CD14-positive monocyte (primary cell): ENCODE measurements around the gene INHBC. TPM values are rescaled to one million over a fixed set of nuclear protein-coding genes. Genes with fewer than 3 reads are reported as not detected.
A peak's percentile ranks its signal among the peaks of the same experiment; 100 is the strongest.

ENCODE experiments used
- DNase-seq, 3 donors: peaks; one replicate each; pipeline ENCODE4 v3.0.0-alpha.2; 2011 to 2022
- H2AFZ ChIP-seq: 2 replicates; pipeline ENCODE4 v1.6.0; 2012; ENCODE audit warnings: mild to moderate bottlenecking, low read depth, low read length, inconsistent platforms; ENCODE audit not compliant: insufficient read depth, poor library complexity, severe bottlenecking
- H3K27ac ChIP-seq, 2 donors: 1 replicate in 1 of 2; 2 replicates in 1 of 2; pipeline ENCODE4 v1.5.1; 2012 to 2013; ENCODE audit warnings: low read length in 2 of 2, control low read depth in 1 of 2, inconsistent platforms in 1 of 2, low read depth in 1 of 2, mild to moderate bottlenecking in 1 of 2
- H3K27me3 ChIP-seq, 2 donors: one replicate each; pipeline versions ENCODE4 v1.6.0 to v1.6.1; 2011 to 2013; ENCODE audit warnings: low read length in 2 of 2; ENCODE audit not compliant: control insufficient read depth in 2 of 2, insufficient read depth in 2 of 2
- H3K36me3 ChIP-seq, 2 donors: replicated peaks in 1 of 2; 1 replicate in 1 of 2; 2 replicates in 1 of 2; pipeline versions ENCODE4 v1.5.1 to v1.6.1; 2012 to 2013; ENCODE audit warnings: low read length in 2 of 2, control low read depth in 1 of 2, inconsistent platforms in 1 of 2, mild to moderate bottlenecking in 1 of 2; ENCODE audit not compliant: insufficient read depth in 2 of 2, control insufficient read depth in 1 of 2
- H3K4me1 ChIP-seq, 2 donors: 1 replicate in 1 of 2; 2 replicates in 1 of 2; pipeline versions ENCODE4 v1.5.1 to v1.6.1; 2012 to 2013; ENCODE audit warnings: low read length in 2 of 2, control low read depth in 1 of 2, inconsistent platforms in 1 of 2, mild to moderate bottlenecking in 1 of 2, moderate library complexity in 1 of 2; ENCODE audit not compliant: insufficient read depth in 2 of 2, control insufficient read depth in 1 of 2
- H3K4me2 ChIP-seq: replicated peaks from 2 replicates; pipeline ENCODE3; 2012; ENCODE audit warnings: low read length, moderate library complexity, mild to moderate bottlenecking; ENCODE audit not compliant: poor library complexity, severe bottlenecking; ENCODE audit errors: extremely low read depth
- H3K4me3 ChIP-seq, 3 experiments: fragments of 200-600 bp in 1 of 3; sonication (generic) in 1 of 3; replicated peaks in 1 of 3; 1 replicate in 2 of 3; 2 replicates in 1 of 3; pipeline ENCODE4 v1.5.1; 2011 to 2013; ENCODE audit warnings: low read length in 3 of 3, mild to moderate bottlenecking in 3 of 3, control low read depth in 2 of 3, low read depth in 2 of 3, inconsistent platforms in 1 of 3, moderate library complexity in 1 of 3
- H3K79me2 ChIP-seq: 2 replicates; pipeline ENCODE4 v1.6.0; 2012; ENCODE audit warnings: mild to moderate bottlenecking, control low read depth, inconsistent platforms, low read length, moderate library complexity; ENCODE audit not compliant: insufficient read depth
- H3K9ac ChIP-seq: 2 replicates; pipeline ENCODE4 v1.6.0; 2017; ENCODE audit warnings: low read length, mild to moderate bottlenecking; ENCODE audit not compliant: insufficient read depth, poor library complexity, severe bottlenecking
- H3K9me3 ChIP-seq, 2 donors: replicated peaks in 1 of 2; 1 replicate in 1 of 2; 2 replicates in 1 of 2; pipeline versions ENCODE4 v1.5.1 to v1.6.1; 2012 to 2013; ENCODE audit warnings: low read length in 2 of 2, control low read depth in 1 of 2; ENCODE audit not compliant: control insufficient read depth in 1 of 2, insufficient read depth in 1 of 2
- H4K20me1 ChIP-seq: 2 replicates; pipeline ENCODE4 v1.6.0; 2012; ENCODE audit warnings: mild to moderate bottlenecking, low read length, control low read depth, moderate library complexity; ENCODE audit not compliant: insufficient read depth
- H3K27ac Mint-ChIP-seq, 7 donors: one replicate each; pipeline ENCODE4 v1.8.0; 2020; ENCODE audit warnings: mild to moderate bottlenecking in 7 of 7, mixed read lengths in 7 of 7, moderate library complexity in 6 of 7, inconsistent platforms in 2 of 7
- H3K27me3 Mint-ChIP-seq, 3 donors: one replicate each; pipeline ENCODE4 v1.8.0; 2021 to 2022; ENCODE audit warnings: low read depth in 3 of 3, mild to moderate bottlenecking in 3 of 3, mixed read lengths in 3 of 3, moderate library complexity in 3 of 3, inconsistent platforms in 1 of 3
- H3K36me3 Mint-ChIP-seq, 2 donors: one replicate each; pipeline ENCODE4 v1.8.0; 2020; ENCODE audit warnings: mixed read lengths in 2 of 2, inconsistent platforms in 1 of 2, mild to moderate bottlenecking in 1 of 2
- H3K4me1 Mint-ChIP-seq: one replicate; pipeline ENCODE4 v1.8.0; 2020; ENCODE audit warnings: mild to moderate bottlenecking, mixed read lengths
- H3K4me3 Mint-ChIP-seq, 2 donors: one replicate each; pipeline ENCODE4 v1.8.0; 2020; ENCODE audit warnings: mild to moderate bottlenecking in 2 of 2, mixed read lengths in 2 of 2, moderate library complexity in 1 of 2
- H3K9me3 Mint-ChIP-seq, 7 donors: one replicate each; pipeline ENCODE4 v1.8.0; 2020 to 2022; ENCODE audit warnings: mixed read lengths in 7 of 7, mild to moderate bottlenecking in 6 of 7, moderate library complexity in 6 of 7, inconsistent platforms in 2 of 7
- CTCF ChIP-seq: fragments of 200-600 bp; IDR thresholded peaks from one replicate; pipeline ENCODE4 v1.8.0; 2022; ENCODE audit warnings: antibody characterized with exemption, mild to moderate bottlenecking
- WGBS: methylation state at CpG from one replicate; pipeline ENCODE4 v1.1.5; 2013; ENCODE audit warnings: missing lambda C conversion rate; ENCODE audit not compliant: insufficient coverage; 5-methylcytosine and 5-hydroxymethylcytosine counted together
- intact Hi-C, 2 donors: fragments of 100-400 bp; cut with micrococcal nuclease; formaldehyde crosslinking; loops; one replicate each; pipeline versions ENCODE4 v1.15.0 to v1.15.1; 2023
- polyA plus RNA-seq, 3 donors: library from polyadenylated mRNA; depleted of rRNA in 1 of 3; unstranded in 2 of 3; stranded (reverse) in 1 of 3; fragments of 300-500 nt in 2 of 3; fragments of >200 nt in 1 of 3; fragmentation: Illumina TruSeq in 2 of 3; gene quantifications; 1 replicate in 2 of 3; 2 replicates in 1 of 3; pipeline ENCODE4 v1.2.3, GENCODE V29; 2012 to 2021

Gene INHBC
- polyA plus RNA-seq, 3 donors = not detected

DNA sequence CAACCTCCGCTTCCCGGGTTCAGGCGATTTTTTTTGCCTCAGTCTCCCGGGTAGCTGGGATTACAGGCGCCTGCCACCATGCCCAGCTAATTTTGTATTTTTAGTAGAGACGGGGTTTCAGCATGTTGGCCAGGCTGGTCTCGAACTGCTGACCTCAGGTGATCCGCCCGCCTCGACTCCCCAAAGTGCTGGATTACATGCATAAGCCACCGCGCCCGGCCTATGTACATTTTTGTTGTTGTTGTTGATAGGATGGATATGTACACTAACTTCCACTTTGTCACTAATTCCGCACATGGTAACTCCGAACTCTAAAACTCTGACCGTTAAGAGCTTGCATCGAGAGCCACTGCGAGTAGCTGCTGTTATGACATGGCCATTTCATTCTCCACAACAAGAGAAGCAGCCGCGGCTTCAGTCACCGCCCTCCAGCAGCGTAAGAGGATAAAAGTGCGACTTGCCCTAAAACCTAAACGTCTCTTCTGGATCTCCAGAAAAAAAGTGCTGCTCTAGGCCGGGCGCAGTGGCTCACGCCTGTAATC is 52.5 kb downstream of the INHBC start:
- Histone ChIP-seq H3K9ac (no peak overlapping the region), H3K27ac (peak overlapping the region in 1 of 2 donors; percentile 92), H3K4me1 (peaks cover 16 to 21% of the 10 kb centered on the region in 2 donors), H3K9me3 (no peaks in the 10 kb centered on the region), H3K4me2 (peak overlapping the region; percentile 96), H3K27me3 (no peaks in the 10 kb centered on the region), H4K20me1 (peaks cover 5% of the 10 kb centered on the region), H3K79me2 (peaks cover 16% of the 10 kb centered on the region), H3K4me3 (peak overlapping the region in 1 of 3 experiments; percentile 91), H2AFZ (peak overlapping the region; percentile 85), H3K36me3 (peaks cover 27 to 31% of the 10 kb centered on the region in 2 donors)
- H3K36me3 Mint-ChIP-seq = peaks cover 32 to 42% of the 10 kb centered on the region in 2 donors
- 96% methylated on average over 13 of the region's 27 CpGs for WGBS
- intact Hi-C loops = loop anchor here in 1 of 2 donors (5.0 kb wide), 1 partner anchor 35 kb away; the partner anchor contains the start of genes DDIT3 and MBD6
- H3K27me3 Mint-ChIP-seq = no peaks in the 10 kb centered on the region
- TF ChIP-seq CTCF = no peak
- H3K9me3 Mint-ChIP-seq = no peaks in the 10 kb centered on the region
- peak overlapping the region in 1 of 2 donors; percentile 86 for H3K4me3 Mint-ChIP-seq
- no peak for DNase-seq
- H3K4me1 Mint-ChIP-seq = peaks cover 24% of the 10 kb centered on the region
- H3K27ac Mint-ChIP-seq = peak overlapping the region; percentile 42 to 95 (median 91)

DNA sequence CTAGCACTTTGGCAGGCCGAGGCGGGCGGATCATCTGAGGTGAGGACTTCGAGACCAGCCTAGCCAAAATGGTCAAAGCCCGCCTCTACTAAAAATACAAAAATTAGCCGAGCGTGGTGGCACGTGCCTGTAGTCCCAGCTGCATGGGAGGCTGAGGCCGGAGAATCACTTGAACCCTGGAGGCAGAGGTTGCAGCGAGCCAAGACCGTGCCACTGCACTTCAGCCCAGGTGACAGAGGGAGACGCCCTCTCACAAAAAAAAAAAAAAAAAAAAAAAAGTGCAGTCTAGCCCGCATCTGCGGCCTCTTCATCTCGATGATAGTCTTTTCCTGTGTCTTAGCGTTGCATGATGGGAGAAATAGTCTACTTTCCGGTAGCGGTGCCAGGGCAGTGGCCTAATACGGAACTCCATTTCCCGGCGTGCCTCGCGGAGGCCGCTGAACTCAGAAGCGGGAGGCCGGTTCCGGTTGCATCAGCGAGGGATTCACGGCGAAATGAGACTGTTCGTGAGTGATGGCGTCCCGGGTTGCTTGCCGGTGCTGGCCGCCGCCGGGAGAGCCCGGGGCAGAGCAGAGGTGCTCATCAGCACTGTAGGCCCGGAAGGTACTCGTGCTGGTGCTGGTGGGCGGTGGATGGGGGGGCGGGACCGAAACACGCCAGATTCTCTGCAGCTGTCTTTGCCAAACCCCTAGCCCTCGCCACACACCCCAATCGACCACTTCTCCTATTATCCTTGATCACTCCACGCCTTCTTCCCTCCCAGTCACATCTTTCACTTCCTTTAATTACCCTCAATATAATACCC is 53.2 kb downstream of the INHBC start, which contains the start of gene MARS1:
MARS1 (plus strand) TSS at position 472 of the 805 bp plus-strand sequence; CDS start at position 495, 23 bp downstream.
- Histone ChIP-seq H3K27me3 (no peaks in the 10 kb centered on the region), H3K4me1 (peaks cover 16 to 21% of the 10 kb centered on the region in 2 donors), H3K9ac (peak within 1 kb of the TSS; percentile 79), H3K9me3 (no peaks in the 10 kb centered on the region), H3K4me2 (peak within 1 kb of the TSS; percentile 96), H3K27ac (peak within 1 kb of the TSS; percentile 88 to 92), H3K4me3 (peak within 1 kb of the TSS; percentile 79 to 92 (median 91)), H3K79me2 (peaks cover 16% of the 10 kb centered on the region), H2AFZ (peak within 1 kb of the TSS; percentile 85), H4K20me1 (peaks cover 9% of the 10 kb centered on the region), H3K36me3 (peaks cover 33 to 37% of the 10 kb centered on the region in 2 donors)
- DNase-seq = peak; percentile 91 to 94 (median 93)
- Mint-ChIP-seq H3K9me3 (no peaks in the 10 kb centered on the region), H3K27me3 (no peaks in the 10 kb centered on the region), H3K27ac (peak within 1 kb of the TSS; percentile 83 to 97 (median 92)), H3K4me1 (peaks cover 24% of the 10 kb centered on the region), H3K36me3 (peaks cover 38 to 49% of the 10 kb centered on the region in 2 donors), H3K4me3 (peak within 1 kb of the TSS; percentile 86 to 93)
- WGBS = 20% methylated on average over 38 of the region's 47 CpGs
- TF ChIP-seq CTCF = no peak
- intact Hi-C loops = loop anchor here in 1 of 2 donors (5.0 kb wide), 1 partner anchor 35 kb away; the partner anchor contains the start of genes DDIT3 and MBD6
